Parathyroid adenoma (tissue), 2 donors: ENCODE data around the gene LRBA.

ENCODE experiments used
- H2AFZ ChIP-seq: fragments of 300-600 bp; sonication (generic); one replicate; pipeline ENCODE4 v1.7.0; 2017; ENCODE audit warnings: antibody characterized with exemption, mild to moderate bottlenecking
- H3K27ac ChIP-seq: fragments of 300-600 bp; sonication (generic); one replicate; pipeline ENCODE4 v1.7.0; 2017
- H3K27me3 ChIP-seq: fragments of 300-600 bp; sonication (generic); one replicate; pipeline ENCODE4 v1.7.0; 2017; ENCODE audit warnings: low read length; ENCODE audit not compliant: control insufficient read depth, insufficient read depth
- H3K36me3 ChIP-seq: fragments of 300-600 bp; sonication (generic); one replicate; pipeline ENCODE4 v1.7.0; 2017; ENCODE audit warnings: low read length; ENCODE audit not compliant: control insufficient read depth, insufficient read depth
- H3K4me1 ChIP-seq: fragments of 300-600 bp; sonication (generic); one replicate; pipeline ENCODE4 v1.7.0; 2017; ENCODE audit warnings: control low read depth
- H3K4me2 ChIP-seq: fragments of 300-600 bp; sonication (generic); one replicate; pipeline ENCODE4 v1.7.0; 2017; ENCODE audit warnings: low read length
- H3K4me3 ChIP-seq: fragments of 300-600 bp; sonication (generic); one replicate; pipeline ENCODE4 v1.7.0; 2017; ENCODE audit warnings: low read depth, low read length
- H3K79me2 ChIP-seq: fragments of 300-600 bp; sonication (generic); one replicate; pipeline ENCODE4 v1.7.0; 2017; ENCODE audit warnings: control low read depth
- H3K9ac ChIP-seq: fragments of 300-600 bp; sonication (generic); one replicate; pipeline ENCODE4 v1.7.0; 2017; ENCODE audit warnings: mild to moderate bottlenecking
- H3K9me3 ChIP-seq: fragments of 300-600 bp; sonication (generic); one replicate; pipeline ENCODE4 v1.7.0; 2017; ENCODE audit warnings: low read length; ENCODE audit not compliant: control insufficient read depth
- CTCF ChIP-seq: fragments of 300-600 bp; sonication (generic); IDR thresholded peaks from one replicate; pipeline ENCODE4 v1.7.0; 2017; ENCODE audit warnings: antibody characterized with exemption, mild to moderate bottlenecking
- donor health status: primary hyperparathyroidism.

The LRBA gene

GRCh38 chr4:150501983-150502382 lies 513.1 kb downstream of the LRBA start:
- no peak for TF ChIP-seq CTCF

GRCh38 chr4:150501009-150501727 lies 513.9 kb downstream of the LRBA start:
- Histone ChIP-seq H3K4me3 (no peak overlapping the region), H3K27me3 (no peaks in the 10 kb centered on the region), H2AFZ (no peak overlapping the region), H3K79me2 (no peaks in the 10 kb centered on the region), H3K27ac (no peak overlapping the region), H3K9ac (no peak overlapping the region), H3K9me3 (no peaks in the 10 kb centered on the region), H3K36me3 (no peaks in the 10 kb centered on the region), H3K4me2 (no peak overlapping the region), H3K4me1 (no peaks in the 10 kb centered on the region)
- no peak for TF ChIP-seq CTCF

More at GRCh38 chr4:150501983-150502382, 513.1 kb downstream of the LRBA start:
- no peak overlapping the region for H3K4me3 ChIP-seq
- H2AFZ ChIP-seq = no peak overlapping the region
- H3K27ac ChIP-seq = no peak overlapping the region
- no peak overlapping the region for H3K4me2 ChIP-seq
- H3K79me2 ChIP-seq = no peaks in the 10 kb centered on the region
- no peak overlapping the region for H3K9ac ChIP-seq
- no peaks in the 10 kb centered on the region for H3K27me3 ChIP-seq
- no peaks in the 10 kb centered on the region for H3K9me3 ChIP-seq
- no peaks in the 10 kb centered on the region for H3K36me3 ChIP-seq
- H3K4me1 ChIP-seq = no peaks in the 10 kb centered on the region

GRCh38 chr4:150497612-150498011 lies 517.5 kb downstream of the LRBA start:
- Histone ChIP-seq H3K4me1 (no peaks in the 10 kb centered on the region), H3K27ac (no peak overlapping the region), H3K4me2 (no peak overlapping the region), H3K9me3 (no peaks in the 10 kb centered on the region), H2AFZ (no peak overlapping the region), H3K9ac (no peak overlapping the region), H3K79me2 (no peaks in the 10 kb centered on the region), H3K4me3 (no peak overlapping the region), H3K27me3 (no peaks in the 10 kb centered on the region), H3K36me3 (no peaks in the 10 kb centered on the region)
- TF ChIP-seq CTCF = no peak

- no peak for TF ChIP-seq CTCF
- Histone ChIP-seq H3K9ac (no peak overlapping the region), H3K4me2 (no peak overlapping the region), H3K9me3 (no peaks in the 10 kb centered on the region), H3K79me2 (no peaks in the 10 kb centered on the region), H3K27ac (no peak overlapping the region), H2AFZ (no peak overlapping the region), H3K27me3 (no peaks in the 10 kb centered on the region), H3K4me3 (no peak overlapping the region), H3K36me3 (no peaks in the 10 kb centered on the region), H3K4me1 (no peaks in the 10 kb centered on the region)
These were observed 519.5 kb downstream of the LRBA start for GRCh38 chr4:150495550-150495949.

GRCh38 chr4:150493851-150494250 lies 521.2 kb downstream of the LRBA start:
- no peaks in the 10 kb centered on the region for H3K9me3 ChIP-seq
- no peak overlapping the region for H2AFZ ChIP-seq
- no peak for TF ChIP-seq CTCF
- no peak overlapping the region for H3K27ac ChIP-seq
- H3K4me2 ChIP-seq = no peak overlapping the region
- H3K79me2 ChIP-seq = no peaks in the 10 kb centered on the region
- no peaks in the 10 kb centered on the region for H3K27me3 ChIP-seq
- no peak overlapping the region for H3K4me3 ChIP-seq
- H3K4me1 ChIP-seq = no peaks in the 10 kb centered on the region
- H3K36me3 ChIP-seq = no peaks in the 10 kb centered on the region
- no peak overlapping the region for H3K9ac ChIP-seq
